ENCODE results near the gene KCNH4. TPM values are rescaled to one million over a fixed set of nuclear protein-coding genes. Genes with fewer than 3 reads are reported as not detected.
"Not testable (repeated sequence)": the region's sequence is repeated elsewhere in the genome, so short reads cannot be mapped to it uniquely, and the experiment has no call there.

The KCNH4 gene
- total RNA-seq, 1 donor from 2014 or later = 0.16 TPM

GRCh38 chr17:42179911-42180410 lies 981 bp downstream of the KCNH4 start:
- intact Hi-C loops (cut with micrococcal nuclease) = loop anchor here (2.0 to 10.0 kb wide), 5 partner anchors 25 to 355 kb away; partner anchors contain the start of genes DHX58, NAGLU and RAB5C

DNA sequence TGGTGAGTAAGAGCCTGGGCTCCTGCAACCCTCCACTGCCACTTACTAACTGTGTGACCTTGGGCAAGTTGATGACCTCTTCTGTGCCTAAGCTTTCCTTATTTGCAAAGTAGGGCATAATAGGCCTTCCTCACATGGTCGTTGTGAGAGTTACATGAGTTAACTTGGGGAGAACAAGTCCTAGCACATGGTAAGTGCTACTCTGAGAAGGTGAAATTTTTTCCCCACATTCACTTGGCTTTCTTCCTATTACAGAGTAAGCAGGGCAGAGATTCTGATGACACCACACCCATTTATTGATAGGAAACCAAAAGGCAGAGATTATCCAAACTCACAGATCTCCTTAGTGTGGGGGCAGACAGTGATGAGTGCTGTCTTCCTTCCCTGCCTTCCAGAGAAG lies 1.6 kb downstream of the KCNH4 start:
- intact Hi-C loops (cut with micrococcal nuclease) = no loop called here

DNA sequence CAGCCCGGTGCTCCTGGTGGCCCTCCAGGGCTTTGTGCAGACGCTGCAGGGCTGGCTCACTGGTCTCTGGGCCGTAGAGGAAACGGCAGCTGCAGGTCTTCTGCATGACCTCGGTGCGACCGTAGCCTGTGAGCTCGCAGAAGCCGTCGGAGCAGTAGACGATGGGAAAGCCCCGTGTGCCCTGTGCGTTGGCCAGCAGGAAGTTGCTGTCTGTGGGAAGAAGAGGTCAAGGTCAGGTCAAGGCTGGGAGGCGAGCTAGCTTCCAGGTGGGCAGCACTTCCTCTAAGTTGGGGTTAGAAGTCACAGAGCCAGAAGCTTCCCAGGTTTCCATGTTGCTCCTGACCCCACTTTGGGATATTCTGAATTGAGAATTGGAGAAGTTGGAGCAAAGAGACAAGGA lies 2.1 kb downstream of the KCNH4 start:
- intact Hi-C loops (cut with micrococcal nuclease) = no loop called here

GRCh38 chr17:42177684-42178083 lies 3.3 kb downstream of the KCNH4 start:
- intact Hi-C loops (cut with micrococcal nuclease) = no loop called here

DNA sequence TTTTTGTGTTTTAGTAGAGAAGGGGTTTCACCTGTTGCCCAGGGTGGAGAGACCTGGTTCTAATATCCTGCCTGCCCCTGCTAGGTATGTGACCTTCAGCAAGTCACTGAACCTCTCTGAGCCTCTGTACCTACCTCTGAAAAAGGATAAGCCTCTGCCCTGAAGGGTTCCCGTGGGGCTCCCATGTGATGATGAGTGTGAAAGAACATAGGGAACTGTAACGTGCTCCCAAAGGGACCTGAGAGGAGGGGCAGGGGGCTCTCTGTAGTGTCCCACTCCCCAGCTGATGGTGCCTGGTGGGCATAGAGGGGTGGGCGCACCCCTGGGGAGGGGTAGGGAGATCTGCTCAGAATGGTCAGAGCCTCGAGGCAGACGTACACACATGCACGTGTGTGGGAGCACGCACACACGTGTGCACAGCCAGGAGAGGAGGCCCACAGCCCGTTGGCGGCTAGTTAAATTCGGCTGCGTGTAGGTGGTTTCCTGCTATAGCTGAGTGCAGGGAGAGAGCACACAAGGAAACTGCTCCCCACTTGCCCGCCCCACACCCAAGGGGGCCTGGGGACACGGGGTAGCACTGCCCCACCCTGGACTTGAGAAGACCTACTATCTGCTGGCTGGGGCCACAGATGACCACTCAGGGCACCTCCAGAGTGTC lies 6.7 kb downstream of the KCNH4 start:
- intact Hi-C loops (cut with micrococcal nuclease) = no loop called here

DNA sequence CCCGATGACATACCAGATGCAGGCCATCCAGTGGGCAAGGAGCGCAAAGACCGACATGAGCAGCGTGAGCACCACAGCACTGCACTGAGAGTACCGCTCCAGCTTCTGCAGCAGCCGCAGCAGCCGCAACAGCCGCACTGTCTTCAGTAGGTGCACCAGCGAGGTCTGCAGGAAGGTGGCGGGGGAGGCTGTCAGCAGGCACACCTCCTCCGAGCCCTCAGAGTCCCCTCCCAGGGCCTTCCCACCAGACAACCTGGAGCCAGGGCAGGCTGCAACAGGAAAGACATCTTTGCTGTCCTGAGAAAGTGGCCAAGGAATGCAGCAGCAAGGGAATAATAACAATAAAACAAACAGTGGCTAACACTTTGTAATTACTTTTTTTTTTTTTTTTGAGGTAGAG lies 9.1 kb downstream of the KCNH4 start:
- intact Hi-C loops (cut with micrococcal nuclease) = no loop called here

DNA sequence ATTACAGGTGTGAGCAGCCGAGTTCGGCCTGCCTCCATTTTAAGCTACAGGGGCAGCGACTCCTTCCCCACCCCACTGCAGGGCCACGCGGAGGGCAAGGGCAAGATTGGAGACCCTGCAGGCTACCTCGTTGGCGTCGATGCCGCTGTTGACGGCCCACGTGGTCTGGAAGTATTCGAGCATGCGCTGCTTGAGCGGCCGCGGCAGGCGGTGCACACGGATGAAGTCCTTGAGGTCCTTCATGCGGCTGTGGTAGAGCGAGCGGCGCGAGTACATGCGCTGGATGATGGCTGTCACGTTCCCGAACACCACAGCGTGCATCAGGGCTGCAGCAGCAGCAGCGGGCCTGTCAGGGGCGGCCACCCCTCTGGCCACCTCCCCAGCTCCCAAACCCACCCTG lies 11.6 kb downstream of the KCNH4 start:
- intact Hi-C loops (cut with micrococcal nuclease) = no loop called here

- intact Hi-C loops (cut with micrococcal nuclease) = no loop called here
These were observed 13.1 kb downstream of the KCNH4 start for GRCh38 chr17:42167807-42168206.

- intact Hi-C loops (cut with micrococcal nuclease) = no loop called here
These were observed 14.7 kb downstream of the KCNH4 start for GRCh38 chr17:42166196-42166763.

DNA sequence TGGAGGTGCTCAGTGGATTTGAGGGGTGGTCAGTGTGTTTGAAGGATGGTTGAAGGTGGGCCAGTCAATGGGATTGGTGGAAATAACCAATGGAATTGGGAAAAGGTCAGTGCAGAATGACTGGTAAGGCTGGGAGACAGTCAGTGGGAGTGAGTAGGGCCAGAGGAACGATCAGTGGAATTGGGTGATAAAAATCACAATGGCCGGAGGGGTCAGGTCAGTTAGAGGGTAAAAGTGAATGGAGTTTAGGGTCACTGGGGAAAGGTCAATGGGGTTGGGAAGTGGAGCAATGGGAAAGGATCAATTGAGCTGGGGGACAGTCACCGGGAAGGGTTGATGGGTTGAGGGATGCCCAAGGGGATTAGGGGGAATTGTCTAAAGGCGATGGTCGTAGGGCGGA lies 15.2 kb downstream of the KCNH4 start:
- intact Hi-C loops (cut with micrococcal nuclease) = no loop called here

GRCh38 chr17:42163696-42164407 lies 17.1 kb downstream of the KCNH4 start:
- intact Hi-C loops (cut with micrococcal nuclease) = no loop called here

DNA sequence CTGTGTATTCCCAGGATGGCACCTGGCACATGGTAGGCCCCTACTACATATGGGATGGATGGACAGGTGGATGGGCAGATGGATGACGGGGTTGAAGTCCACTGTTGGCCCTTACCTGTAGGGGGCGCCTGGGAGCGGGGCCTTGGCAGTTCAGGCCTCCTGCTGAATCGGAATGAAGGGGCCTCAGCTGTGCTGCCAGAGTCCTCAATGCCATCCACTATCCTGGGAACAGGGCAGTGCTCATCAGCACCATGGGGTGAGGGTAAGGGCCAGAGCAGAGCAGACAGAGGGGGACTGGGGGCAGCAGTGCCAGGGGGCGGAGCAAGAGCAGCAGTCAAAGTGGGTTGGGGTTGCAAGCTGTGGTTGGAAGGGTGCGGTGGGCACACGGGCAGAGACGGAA lies 17.8 kb downstream of the KCNH4 start:
- intact Hi-C loops (cut with micrococcal nuclease) = no loop called here

GRCh38 chr17:42160531-42160910 lies 20.4 kb downstream of the KCNH4 start:
- intact Hi-C loops (cut with micrococcal nuclease) = no loop called here

- intact Hi-C loops (cut with micrococcal nuclease) = loop anchor here (5.0 kb wide), 1 partner anchor 48 kb away; the partner anchor contains the start of gene DHX58
These were observed 21.0 kb downstream of the KCNH4 start for GRCh38 chr17:42159796-42160530.

DNA sequence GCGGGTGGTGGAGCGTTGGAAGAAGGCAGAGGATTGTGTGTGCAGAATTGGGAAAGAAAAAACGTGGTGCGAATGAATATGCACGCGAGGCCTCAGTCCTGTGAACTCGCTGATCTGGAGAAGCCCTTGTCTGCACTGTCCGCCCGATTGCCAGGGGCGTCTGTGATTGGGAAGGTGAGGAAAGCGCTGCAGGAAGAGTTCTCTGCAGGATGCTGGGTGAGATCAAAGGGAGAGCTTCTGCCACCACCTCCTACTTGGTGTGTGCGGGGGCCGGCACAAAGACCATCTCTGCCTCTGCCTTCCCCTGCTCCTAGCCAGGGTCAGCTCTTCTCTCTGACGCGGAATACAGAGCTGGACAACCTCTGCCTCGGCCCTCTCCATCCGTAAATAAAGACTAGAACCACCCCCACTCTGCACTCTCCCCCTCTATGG lies 25.3 kb downstream of the KCNH4 start:
- intact Hi-C loops (cut with micrococcal nuclease) = loop anchor here (1.0 to 5.0 kb wide), 5 partner anchors 25 to 225 kb away; partner anchors contain the start of genes CNP, DHX58, KCNH4 and NKIRAS2

GRCh38 chr17:42153919-42154742 lies 26.8 kb downstream of the KCNH4 start:
- intact Hi-C loops (cut with micrococcal nuclease) = loop anchor here (2.0 kb wide), 1 partner anchor 27 kb away; the partner anchor contains the start of gene KCNH4

DNA sequence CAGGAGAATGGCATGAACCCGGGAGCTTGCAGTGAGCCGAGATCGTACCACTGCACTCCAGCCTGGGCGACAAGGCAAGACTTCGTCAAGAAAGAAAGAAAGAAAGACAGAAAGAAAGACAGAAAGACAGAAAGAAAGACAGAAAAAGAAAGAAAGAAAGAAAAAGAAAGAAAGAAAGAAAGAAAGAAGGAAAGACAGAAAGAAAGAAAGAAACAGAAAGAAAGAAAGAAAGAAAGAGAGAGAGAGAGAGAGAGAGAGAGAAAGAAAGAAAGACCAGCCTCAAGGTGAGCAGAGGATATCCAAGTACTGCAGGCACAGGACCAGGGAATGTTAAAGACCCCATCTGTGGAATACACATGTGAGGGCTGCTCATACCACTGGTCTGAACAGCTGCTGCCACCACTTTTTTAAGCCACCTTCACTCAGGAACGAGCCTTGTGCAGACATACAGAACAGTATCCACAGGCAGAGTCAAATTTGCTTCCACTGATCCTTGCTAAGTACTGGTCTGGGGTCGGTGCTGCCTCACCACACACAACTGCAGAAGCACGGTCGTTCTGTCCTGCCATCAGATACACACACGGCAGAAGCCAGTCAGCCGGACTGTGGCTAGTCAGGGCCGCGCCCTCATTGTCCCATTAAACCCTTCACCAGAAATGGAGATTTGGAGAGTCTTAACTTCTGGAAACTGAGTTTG lies 33.9 kb downstream of the KCNH4 start:
- intact Hi-C loops (cut with micrococcal nuclease) = no loop called here

DNA sequence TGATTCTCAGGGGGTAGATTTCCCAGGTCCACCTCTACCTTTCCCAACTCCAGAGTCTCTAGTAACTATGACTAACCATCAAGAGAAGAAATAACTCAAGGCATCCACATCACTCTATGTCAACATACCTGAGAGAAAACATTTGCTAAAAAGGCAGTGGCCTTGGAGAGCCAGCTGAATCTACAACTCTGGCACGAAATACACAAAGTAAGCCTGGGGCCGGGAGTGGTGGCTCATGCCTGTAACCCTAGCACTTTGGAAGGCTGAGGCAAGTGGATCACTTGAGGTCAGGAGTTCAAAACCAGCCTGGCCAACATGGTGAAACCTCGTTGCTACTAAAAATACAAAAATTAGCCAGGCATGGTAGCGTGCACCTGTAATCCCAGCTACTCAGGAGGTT lies 37.8 kb downstream of the KCNH4 start:
- intact Hi-C loops (cut with micrococcal nuclease) = not testable (repeated sequence)

DNA sequence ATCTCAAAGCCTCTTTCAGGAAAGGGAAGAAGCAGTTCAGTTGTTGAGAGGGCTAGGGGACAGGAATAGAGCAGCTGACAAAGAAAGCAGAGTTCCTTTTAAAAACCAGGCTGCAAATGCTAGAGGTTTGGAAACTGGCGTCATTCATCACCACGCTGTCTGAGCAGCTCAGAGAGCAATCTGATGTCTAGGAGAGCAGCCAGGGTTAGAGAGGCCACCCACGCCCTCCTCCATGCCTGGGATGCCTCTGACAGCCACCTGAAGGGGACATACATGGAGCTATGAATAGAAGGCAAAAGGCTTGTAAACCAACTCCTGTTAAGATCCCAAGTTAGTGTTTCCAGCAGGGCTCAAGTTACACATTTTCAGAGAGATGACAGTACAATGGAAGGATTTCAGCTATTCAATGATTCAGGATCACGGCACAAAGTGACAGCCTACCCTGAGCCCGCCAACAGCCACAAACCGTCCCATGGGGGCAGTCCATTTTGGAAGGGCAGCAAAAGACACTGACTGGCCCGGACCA lies 38.5 kb downstream of the KCNH4 start:
- intact Hi-C loops (cut with micrococcal nuclease) = no loop called here

GRCh38 chr17:42141382-42141781 lies 39.6 kb downstream of the KCNH4 start:
- intact Hi-C loops (cut with micrococcal nuclease) = no loop called here

Measured in T-helper 2 cell treated with Interferon-gamma antibody and Interleukin-4, amounts not matched to agents 100 ng/mL and 5 ng/mL, for 36 hours (primary cell).